Left lobe of liver (tissue), 2 donors: ENCODE results near the gene CCNQ. TPM values are rescaled to one million over a fixed set of nuclear protein-coding genes. Genes with fewer than 3 reads are reported as not detected.
A peak's percentile ranks its signal among the peaks of the same experiment; 100 is the strongest.

ENCODE experiments used
- ATAC-seq: fragments of 200-7000 bp; cut with Tn5 transposase; one replicate; pipeline ENCODE4 v1.9.1; 2020; ENCODE audit warnings: mild to moderate bottlenecking, moderate library complexity
- DNase-seq: peaks from one replicate; pipeline ENCODE4 v3.0.0-alpha.2; 2020; ENCODE audit warnings: low spot score
- total RNA-seq: library from RNA; stranded (reverse); gene quantifications from one replicate; pipeline ENCODE4 v1.2.1, GENCODE V29; 2021
- donor health status: DM: no; HTN: no; CAD: no; lungs with moderate emphysema.
- donor health status: DM: no; HTN: yes; CAD: no.

Gene CCNQ
- total RNA-seq, 1 donor from 2014 or later = 8.7 TPM

DNA sequence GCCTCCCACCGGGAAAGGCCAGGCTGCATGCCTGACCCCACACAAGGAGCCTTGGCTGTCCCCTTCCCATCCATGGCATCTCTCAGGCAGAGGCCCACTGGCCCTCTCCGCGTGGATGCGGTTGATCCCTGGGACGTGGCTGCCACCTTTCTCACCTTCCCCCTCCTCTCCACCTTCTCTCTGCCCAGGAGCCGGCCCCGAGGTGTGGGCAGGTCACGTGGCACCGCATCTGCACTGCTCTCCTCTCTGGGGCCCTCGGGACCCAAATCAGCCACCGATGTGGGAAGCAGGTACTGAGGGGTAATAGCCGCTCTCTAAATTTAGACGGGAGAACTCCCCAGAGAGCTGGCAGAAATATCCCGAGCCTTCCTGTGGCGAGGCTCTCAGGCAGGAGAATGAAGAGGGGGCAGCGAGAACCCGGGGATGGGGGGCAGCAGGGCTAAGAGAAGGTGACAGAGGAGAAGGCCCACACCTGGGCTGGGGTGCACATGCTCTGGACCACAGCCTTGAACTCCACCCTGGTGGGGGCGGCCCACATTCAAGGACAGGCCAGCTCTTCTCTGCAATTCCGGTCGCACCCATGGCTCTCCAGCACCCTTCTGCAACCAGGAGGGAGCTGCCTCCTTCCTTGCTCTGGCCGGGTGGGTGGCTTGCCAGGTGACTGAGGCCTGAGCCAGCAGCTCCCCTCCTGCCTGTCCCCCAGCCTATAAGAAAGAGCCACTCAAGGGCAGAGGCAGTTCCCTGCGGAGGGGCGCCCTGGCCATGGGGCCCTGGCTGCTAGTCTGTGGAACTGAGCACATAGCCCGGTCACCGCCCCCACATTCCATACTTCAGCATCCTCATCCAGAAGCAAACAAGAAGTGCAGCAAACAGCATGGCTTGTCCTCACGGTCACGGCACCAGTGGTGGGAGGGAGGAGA is 38.4 kb upstream of the CCNQ start:
- DNase-seq (no peak), ATAC-seq (no peak)

DNA sequence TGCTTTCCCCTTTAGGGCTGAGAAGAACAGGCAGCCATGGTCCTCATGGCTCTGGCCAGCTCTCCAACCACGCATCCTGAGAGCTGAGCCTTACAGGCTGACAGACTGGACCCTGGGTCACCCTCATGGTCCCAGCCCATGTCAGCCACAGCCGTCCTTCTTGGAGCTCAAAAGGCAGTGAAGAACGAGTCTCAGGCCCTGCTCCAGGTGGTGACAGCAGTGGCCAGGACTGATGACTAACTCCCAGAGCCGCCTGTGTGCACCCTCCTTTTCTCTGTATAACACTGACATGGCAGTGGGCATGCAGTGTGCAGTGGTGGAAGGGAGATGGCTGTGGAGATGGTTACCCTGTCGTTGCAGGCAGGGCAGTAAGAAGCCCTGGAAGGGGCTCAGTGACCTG is 37.8 kb upstream of the CCNQ start:
- no peak for ATAC-seq
- DNase-seq = no peak

DNA sequence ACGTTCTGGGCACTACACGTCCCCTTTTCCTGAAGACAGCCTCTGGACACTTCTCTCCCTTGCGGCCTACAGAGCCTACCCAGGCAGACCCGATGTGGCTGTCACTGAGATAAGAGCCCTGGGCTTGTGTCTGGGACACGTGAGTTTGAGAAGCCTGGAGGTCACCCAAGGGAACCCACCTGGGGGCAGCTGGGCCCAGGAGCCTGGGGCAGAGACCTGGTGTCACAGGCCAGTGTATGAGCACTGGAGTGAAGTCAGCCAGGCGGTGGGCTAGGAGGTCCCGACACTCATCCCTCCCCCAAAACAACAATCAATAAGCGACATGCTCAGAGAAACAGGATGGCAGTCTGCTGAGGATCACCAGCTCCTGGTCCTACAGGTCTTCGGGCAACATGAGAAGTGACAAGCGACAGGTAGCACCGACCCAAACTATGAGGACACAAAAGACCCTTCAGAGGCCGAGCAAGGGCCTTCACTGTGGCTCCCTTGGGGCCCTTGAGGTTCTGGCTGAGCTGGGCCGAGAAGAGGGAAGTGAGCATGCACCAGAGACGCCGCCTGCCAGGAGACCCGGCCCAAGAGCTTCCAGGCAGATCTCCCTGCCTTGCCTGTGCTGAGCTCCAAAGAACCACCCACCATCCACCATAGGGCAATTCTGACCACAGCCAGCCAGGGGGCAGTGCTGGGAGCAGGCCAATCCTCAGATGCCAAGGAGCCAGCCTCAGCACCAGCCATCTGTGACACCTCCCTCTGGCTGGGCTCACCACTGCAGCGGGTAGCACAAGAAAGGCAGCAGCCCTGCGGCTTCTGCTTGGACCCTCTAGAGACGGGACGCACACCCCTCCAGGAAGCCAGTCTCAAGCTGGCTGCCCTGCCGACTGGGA is 37.1 kb upstream of the CCNQ start:
- ATAC-seq (peak; percentile 32), DNase-seq (no peak)

DNA sequence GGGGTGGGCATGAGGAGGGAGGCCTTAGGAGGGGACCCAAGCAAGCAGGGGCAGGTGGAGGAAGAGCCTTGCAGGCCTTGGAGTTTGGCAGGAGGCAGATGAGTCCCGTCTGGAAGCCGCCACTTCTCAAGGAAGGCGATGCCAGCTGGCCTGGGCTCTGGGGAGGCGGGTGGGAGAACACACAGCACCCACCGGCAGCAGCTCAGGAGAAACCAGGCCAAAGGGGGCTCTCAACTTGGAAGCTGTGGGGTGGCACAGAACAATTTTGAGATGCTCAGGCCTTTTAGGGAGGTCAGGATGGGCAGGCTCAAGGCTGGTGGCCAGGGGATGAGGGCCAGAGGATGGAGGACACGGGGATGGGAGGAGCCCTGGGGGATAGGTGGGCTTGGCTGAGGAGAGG is 36.4 kb upstream of the CCNQ start:
- no peak for ATAC-seq
- DNase-seq = no peak

DNA sequence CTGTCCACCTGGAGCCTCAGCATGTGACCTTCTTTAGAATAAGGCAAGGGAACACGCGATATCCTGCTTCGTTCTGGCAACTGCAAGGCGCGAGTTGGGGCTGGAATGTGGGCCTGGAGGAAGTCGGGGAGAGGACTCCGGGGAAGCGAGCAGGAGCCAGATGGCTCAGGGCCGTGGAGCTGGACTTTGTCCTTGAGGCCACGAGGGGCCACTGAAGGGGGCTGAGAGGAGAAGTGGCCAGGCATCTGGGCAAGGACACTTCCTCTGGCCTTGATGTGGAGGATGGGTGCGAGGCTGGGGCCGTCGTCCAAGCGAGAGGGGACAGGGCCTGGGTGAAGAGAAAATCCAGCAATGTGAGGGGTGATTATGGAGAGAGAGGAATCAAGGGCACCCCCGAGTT is 35.9 kb upstream of the CCNQ start:
- ATAC-seq = peak; percentile 48
- no peak for DNase-seq

DNA sequence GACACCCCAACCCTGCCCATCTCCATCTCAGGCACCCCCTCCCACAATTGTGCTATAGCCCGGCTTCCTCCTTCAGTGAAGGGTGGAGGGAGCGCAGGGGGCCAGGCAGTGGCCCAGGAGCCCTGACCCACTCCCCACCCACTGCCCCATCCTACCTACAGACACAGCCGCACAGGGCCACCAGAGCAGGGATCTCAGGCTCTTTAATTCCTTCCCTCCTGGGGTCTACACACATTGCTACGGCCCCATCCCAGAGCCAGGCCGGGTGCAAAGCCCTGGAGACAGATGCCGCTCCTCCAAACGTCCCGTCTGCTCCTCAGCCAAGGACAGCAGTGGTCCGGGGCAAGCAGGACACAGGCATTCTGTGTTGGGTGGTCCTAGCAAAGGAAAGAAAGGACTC is 35.3 kb upstream of the CCNQ start:
- DNase-seq (no peak), ATAC-seq (no peak)

DNA sequence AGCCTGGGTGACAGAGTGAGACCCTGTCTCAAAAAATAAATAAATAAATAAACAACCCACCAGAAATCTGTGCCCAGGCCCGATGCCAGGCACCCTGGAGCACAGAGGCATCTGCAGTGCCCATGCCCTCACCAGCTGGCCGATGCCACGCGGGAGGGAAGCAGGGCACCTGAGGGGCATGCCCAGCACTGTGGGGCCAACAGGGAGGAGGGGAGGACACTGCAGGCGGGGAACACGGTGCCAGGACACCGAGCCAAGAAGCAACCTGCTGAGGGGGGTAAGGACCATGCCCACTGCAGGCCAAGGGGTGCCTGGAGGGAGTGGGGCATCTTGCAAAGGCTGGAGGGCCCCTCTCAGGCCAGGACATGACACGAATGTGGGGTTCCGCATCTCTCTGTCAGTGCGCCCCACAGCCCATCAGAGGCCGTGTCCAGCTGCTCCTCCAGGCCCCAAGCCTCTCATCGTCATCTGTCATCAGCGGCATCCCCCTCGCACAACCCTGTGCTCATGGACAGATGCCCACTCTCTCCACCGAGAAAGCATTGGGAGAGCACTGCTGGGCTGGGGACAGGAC is 34.8 kb upstream of the CCNQ start:
- DNase-seq = no peak
- ATAC-seq = no peak

DNA sequence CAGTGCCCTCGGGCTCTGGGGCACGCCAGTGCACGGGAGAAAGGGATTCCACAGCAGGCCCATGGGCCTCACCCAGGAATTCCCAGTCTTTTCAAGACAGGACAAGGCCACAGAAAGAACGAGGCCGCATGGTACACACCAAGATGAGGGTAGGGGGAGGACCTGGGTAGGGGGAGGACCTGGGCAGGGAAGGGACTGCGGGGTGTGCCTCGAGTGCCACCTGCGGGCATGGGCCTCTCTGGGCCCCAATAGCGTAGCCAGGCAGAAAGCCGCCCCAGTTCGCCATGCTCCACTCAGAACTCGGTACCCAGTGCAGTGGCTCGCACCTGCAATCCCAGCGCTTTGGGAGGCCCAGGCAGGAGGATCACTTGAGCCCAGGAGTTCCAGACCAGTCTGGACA is 34.1 kb upstream of the CCNQ start:
- DNase-seq = no peak
- no peak for ATAC-seq

DNA sequence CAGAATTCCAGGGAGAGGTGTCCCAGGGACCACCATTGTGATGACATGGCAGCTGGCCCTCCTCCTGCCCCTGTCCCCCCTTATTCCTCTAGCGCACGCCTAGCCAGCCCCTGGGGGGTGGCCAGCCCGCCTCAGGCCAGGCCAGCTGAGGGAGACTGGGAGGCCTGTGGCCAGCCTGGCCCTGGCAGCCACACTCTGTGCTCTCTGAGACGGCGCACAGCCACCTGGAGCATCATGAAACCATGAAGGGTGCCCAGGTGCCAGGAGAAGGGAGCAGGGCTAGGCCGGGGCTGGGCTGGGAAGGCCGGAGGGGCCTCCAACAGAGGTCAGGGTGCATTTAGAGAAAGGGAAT is 33.6 kb upstream of the CCNQ start:
- DNase-seq (no peak), ATAC-seq (no peak)

DNA sequence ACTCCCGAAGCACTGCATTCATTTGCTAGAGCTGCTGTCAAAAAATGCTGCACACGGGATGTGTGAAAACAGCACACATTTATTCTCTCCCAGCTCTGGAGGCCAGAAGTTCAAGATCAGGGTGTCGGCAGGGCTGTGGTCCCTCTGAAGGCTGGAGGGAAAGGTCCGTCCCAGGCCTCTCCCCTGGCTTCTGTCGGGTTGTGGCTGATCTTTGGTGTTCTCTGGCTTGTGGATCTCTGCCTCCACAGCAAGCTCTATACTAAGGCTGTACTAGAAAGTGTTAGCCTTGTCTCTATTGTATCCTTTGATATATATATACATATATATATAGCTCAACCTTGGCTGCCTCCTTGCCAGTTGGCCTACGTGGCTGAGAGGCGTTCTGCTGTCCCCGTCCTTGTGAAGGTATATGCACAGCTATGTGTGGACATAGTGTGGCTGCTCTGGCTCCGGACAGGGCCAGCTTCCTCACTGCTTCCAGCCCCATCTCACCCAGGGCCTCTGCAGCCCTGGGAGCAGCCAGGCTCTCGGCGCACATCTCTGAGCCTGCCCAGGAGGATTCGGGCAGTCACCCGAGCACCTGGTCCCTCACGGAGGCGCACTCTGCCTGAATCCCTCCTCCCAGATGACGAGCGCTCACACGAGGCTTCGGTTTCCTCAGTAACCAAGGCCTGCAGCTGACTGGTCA is 33.1 kb upstream of the CCNQ start:
- DNase-seq = no peak
- no peak for ATAC-seq

DNA sequence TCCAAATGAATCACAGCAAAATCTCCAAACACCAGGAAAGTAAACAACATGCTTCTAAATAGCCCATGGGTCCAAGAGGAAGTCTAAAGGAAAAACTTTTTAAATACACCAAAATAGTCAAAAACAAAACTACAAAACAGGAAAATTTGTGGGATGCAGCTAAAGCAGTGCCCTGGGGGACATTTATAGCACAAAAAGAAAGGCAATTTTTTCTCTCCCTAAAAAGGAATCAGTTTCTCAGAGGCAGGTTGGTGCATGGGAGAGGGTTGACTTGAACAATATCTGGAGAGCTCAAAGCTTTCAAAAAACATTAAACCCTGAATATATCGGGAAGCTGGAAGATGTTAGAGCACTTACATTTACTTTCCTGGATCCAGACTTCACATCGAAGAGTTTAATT is 32.4 kb upstream of the CCNQ start:
- DNase-seq (no peak), ATAC-seq (no peak)

DNA sequence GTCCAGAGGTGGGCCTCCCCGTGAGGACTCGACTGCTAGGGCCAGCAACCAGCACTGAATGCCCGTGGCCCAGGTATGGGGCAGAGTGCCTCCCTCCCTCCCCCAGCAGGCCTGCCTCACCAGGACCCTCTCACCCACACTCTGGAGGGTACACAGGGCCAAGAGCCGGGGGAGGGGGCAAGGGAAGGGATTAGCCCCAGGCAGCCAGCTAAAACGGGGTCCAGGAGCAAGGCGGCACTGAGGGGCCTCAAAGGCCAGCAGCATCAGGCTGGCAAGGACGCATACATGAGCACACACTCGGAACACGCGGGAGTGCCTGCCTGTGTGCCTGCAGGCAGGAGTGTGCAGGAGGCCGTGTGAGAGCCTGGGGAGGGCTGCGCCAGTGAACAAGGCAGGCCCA is 29.7 kb upstream of the CCNQ start:
- DNase-seq = peak; percentile 37

DNA sequence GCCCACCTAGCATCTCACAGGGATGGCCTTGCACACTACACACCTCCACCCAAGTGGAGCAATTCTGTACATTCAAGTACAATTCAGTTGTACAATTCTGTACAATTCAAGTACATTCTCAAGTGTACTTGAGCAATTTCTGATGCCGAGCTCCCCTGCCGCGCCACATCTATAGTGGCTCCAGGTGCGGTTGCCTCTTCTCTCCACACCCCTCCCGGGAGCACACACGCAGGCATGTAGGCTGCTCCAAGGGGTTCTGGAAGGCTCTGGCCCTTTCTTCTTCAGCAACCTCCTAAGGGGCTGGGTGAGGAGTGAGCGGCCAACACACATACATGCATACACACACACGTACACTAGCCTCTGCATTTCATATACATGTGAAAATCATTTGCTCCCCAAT is 29.2 kb upstream of the CCNQ start:
- no peak for DNase-seq

More for the DNA sequence above, 29.7 kb upstream of the CCNQ start:
- ATAC-seq = no peak

DNA sequence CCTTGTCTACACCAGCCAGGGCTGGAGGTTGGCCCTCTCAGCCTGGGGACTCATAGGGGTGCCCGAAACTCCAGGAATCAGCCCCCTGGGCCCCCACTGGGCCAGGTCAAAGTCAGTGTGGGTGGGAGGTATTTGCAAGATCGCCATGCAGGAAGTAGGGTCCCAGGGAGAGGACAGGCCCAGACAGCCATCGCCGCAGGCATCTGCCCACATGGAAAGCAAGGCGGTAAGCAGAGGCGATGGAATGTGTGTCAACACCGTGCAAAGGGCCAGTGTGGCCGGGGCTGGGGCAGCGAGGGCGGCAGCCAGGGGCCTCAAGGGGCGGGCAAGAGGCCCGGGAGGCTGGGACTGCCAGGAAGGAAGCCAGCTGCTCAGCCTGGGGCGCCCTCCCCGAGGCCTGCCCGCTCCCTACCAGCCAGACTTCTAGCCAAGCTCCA is 28.8 kb upstream of the CCNQ start:
- DNase-seq (peak; percentile 57), ATAC-seq (peak; percentile 19)

More for the DNA sequence above, 29.2 kb upstream of the CCNQ start:
- ATAC-seq = no peak

DNA sequence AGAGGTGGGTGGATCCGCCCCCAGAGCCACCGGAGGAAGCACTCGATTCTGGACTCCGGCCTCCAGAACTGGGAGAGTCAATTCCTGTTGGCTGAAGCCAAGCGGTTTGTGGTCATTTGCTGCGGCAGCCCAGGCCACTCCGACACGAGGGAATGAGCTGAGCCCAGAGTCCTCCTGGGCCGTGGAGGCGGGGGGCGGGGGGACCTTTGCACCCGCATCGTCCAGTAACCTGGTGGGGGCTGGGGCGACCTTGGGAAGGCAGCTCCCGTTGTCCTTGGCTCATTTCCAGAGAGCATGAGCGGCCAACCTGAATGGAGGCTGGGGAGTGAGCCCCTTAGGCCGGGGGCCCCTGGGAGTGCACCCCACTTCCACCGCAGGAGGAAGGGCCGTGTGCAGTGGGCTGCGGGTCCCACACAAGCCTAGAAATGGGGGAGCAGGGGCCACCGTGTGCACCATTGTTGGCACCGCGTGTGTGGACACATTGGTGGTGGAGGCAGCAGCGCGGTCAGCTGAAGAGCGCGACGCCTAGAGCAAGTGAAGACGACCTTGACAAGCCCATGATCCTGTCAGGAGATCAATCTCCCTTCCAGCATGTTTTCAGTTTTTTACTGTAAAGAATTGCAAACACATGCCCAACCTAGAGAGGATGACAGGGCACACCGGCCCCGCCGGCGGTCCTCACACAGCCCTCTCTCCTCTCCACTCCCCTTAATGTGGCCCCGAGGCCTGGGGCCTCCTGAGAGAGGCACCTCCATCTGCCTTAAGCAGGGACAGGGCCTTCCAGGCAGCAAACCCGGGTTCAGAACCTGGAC is 28.1 kb upstream of the CCNQ start:
- DNase-seq (peak; percentile 86), ATAC-seq (peak; percentile 48)

DNA sequence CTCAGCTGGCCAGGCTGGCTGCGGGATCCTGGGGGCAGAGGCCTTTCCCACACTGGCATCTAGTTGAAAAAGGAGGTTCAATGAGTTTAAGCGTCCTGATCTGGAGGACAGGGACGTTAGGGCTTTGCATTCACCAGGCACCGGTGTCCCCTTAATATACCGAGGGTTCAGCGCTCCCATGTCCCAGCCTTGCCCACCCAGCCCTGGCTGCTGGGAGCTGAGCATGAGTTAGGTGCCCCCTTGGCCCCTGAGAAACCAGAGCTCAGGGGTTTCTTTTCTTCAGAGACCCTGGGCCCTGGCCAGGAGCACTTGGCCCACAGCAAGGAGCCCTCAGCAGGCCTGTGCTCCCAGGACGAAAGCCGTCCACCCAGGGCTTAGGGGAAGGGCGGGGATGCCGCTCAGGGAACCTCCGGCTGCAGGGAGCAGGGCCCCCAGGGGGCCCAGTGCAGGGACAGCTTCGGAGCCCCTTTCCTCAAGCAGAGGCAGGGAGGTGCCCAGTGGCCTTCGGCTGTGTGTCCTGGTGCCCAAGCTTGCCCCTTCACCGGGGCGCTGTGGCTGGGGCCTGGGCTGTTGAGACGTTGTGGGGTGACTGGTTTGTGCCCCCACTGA is 27.2 kb upstream of the CCNQ start:
- DNase-seq = no peak
- no peak for ATAC-seq

DNA sequence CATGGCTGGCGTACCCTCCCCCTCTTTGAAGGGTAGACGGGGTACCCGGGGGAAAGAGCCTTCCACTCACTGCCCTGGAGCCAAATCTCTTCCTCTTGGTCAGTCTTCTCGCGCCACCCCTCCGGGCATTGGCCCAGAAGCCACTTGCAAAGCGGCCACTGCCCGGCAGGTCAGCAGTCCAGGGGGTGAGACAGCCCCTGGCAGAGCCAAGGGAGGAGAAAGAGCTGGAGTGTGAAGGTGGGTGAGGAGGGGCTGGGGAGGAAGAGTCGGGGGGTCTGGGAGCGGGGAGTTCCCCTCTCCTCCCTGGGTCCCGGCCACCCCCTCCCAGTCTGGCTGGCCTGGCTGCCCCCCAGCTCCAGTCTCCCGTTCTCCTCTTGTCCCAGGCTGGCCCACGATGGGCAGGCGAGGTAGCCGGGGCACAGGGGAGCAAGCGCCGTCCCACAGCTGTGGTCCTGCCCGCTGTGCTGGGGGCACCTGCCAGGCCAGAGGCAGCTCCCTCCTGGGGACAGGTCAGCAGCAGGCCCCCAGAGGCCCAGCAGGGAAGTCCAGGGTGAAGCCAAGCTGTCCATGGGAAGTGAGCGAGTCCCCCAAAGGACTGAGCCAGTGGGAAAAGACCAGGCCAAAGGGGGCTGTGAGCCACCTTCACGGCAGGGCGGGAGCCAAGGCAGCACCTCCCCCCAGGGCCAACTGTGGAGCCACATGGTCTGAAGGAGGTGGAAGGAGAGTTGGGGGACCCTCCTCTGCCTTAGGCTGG is 26.5 kb upstream of the CCNQ start:
- ATAC-seq = peak; percentile 47
- peak; percentile 82 for DNase-seq

DNA sequence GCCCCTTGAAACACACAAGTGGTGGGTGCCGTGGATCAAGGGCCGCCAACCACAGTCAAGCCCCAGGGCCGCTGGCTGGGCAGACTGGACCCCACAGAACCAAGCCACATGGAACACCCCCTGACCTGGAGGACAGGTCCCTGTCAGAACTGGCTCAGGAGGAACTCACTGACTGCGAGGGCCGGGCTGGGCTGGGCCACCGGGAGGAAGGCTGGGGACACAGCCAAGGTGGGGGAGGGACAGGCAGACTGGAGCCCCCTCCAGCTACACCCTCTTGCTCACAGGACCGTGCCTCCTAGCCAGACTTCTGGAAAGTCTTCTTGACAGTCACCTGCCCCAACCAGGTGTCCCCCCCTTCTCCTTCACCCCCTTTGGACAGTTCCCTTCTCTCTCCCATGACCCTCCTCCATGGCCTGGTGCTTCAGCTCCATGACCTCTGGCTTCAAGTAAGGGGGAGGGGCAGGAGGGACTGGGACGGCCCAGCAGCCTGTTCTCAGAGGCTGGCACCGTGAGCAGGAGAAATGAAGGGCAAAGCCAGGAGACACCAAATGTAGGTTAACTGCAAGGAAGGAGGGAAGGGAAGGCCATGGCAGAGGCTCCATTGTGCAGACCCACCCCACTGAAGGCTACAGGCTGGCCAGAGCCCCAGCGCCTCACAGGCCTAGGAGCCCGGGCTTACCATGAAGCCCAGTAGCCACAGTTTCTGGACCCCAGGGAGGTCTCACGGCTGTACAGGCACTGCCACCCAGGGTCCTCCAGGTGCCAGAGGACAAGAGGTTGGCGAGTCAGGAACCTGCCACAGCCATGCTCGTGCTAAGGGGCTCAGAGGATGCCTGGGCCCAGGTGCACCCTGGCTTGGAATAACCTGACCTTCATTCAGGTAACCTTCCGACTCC is 25.5 kb upstream of the CCNQ start:
- DNase-seq (peak; percentile 80), ATAC-seq (peak; percentile 61)
